Kidney (tissue), 14 donors: ENCODE data around the gene NUBP1. TPM values are rescaled to one million over a fixed set of nuclear protein-coding genes. Genes with fewer than 3 reads are reported as not detected.

ENCODE experiments used
- DNase-seq, 5 donors: peaks; one replicate each; pipeline ENCODE4 v3.0.0-alpha.2; 2013 to 2020
- FAIRE-seq: peaks from 2 replicates; lab custom pipeline; 2012; peaks lifted over from hg19 to GRCh38; lab: Jason Lieb, UNC
- H3K27ac ChIP-seq, 2 donors: one replicate each; pipeline ENCODE4 v1.7.0; 2013; ENCODE audit warnings: low read depth in 2 of 2, low read length in 2 of 2, inconsistent platforms in 1 of 2
- H3K27me3 ChIP-seq: one replicate; pipeline ENCODE4 v1.7.1; 2013; ENCODE audit warnings: low read length, inconsistent platforms; ENCODE audit not compliant: control insufficient read depth, insufficient read depth
- H3K36me3 ChIP-seq, 3 donors: one replicate each; pipeline versions ENCODE4 v1.7.0 to v1.7.1; 2013; ENCODE audit warnings: low read length in 3 of 3, control low read depth in 1 of 3, inconsistent platforms in 1 of 3; ENCODE audit not compliant: insufficient read depth in 3 of 3, control insufficient read depth in 2 of 3
- H3K4me1 ChIP-seq, 3 donors: one replicate each; pipeline versions ENCODE4 v1.7.0 to v1.7.1; 2013; ENCODE audit warnings: low read length in 3 of 3, inconsistent platforms in 1 of 3, low read depth in 1 of 3; ENCODE audit not compliant: control insufficient read depth in 2 of 3, insufficient read depth in 2 of 3
- H3K4me3 ChIP-seq, 3 donors: one replicate each; pipeline versions ENCODE4 v1.7.0 to v1.8.1; 2013; ENCODE audit warnings: low read length in 3 of 3, control low read depth in 1 of 3, inconsistent platforms in 1 of 3
- H3K9ac ChIP-seq, 3 donors: one replicate each; pipeline versions ENCODE4 v1.7.0 to v1.7.1; 2013; ENCODE audit warnings: low read length in 3 of 3, control low read depth in 1 of 3, inconsistent platforms in 1 of 3
- H3K9me3 ChIP-seq, 3 donors: one replicate each; pipeline versions ENCODE4 v1.7.0 to v1.7.1; 2013; ENCODE audit warnings: low read length in 3 of 3, control low read depth in 1 of 3, inconsistent platforms in 1 of 3; ENCODE audit not compliant: control insufficient read depth in 2 of 3, insufficient read depth in 1 of 3
- CTCF ChIP-seq: IDR thresholded peaks from 3 replicates; pipeline ENCODE4 v1.5.1; 2012; ENCODE audit warnings: mild to moderate bottlenecking, moderate library complexity, borderline replicate concordance; ENCODE audit not compliant: insufficient read depth; ENCODE audit errors: extremely low read depth
- intact Hi-C: fragments of 100-400 bp; cut with DNase I; formaldehyde crosslinking; loops from one replicate; pipeline ENCODE4 v1.11.1; 2022
- polyA plus RNA-seq: library from polyadenylated mRNA; stranded (reverse); fragments of 350-450 nt; fragmentation: Illumina TruSeq; extraction: RNeasy Lipid Tissue Mini Kit (QIAGEN cat#74804); gene quantifications from one replicate; pipeline ENCODE4 v1.2.3, GENCODE V29; 2014; ENCODE audit warnings: low read depth, low replicate concordance; ENCODE audit not compliant: insufficient read depth
- total RNA-seq: library from RNA; stranded (reverse); fragmentation: NEBNext Ultra II Directional; extraction: Animal tissue kit (Norgen Biotek cat#: 25700); gene quantifications from one replicate; pipeline ENCODE4 v1.2.1, GENCODE V29; 2021
- donor health status: control.
- donor health status: control.
- donor health status: control.
- donor health status: control.
- donor health status: control.
- donor health status: DM: yes; HTN: yes; CAD: no.
- donor health status: Normal renal cell carcinoma (clear cell type).

Gene NUBP1
- total and polyA plus RNA-seq, 2 donors from 2014 or later: 38.5 to 47.7 TPM

- Histone ChIP-seq H3K27me3 (no peaks in the 10 kb centered on the region), H3K27ac (peak overlapping the region; percentile 39 to 41), H3K36me3 (peaks cover 2 to 8% (median 7%) of the 10 kb centered on the region in 3 donors), H3K9ac (peak overlapping the region; percentile 37 to 87 (median 67)), H3K4me1 (peaks cover 3 to 6% (median 6%) of the 10 kb centered on the region in 3 donors), H3K9me3 (no peaks in the 10 kb centered on the region), H3K4me3 (peak overlapping the region; percentile 75 to 81 (median 75))
- FAIRE-seq: no peak
- DNase-seq: no peak
- no peak for TF ChIP-seq CTCF
- intact Hi-C loops: no loop called here
Observed at GRCh38 chr16:10744370-10745030, 858 bp downstream of the NUBP1 start.

GRCh38 chr16:10745841-10746240 lies 2.2 kb downstream of the NUBP1 start:
- Histone ChIP-seq H3K9me3 (no peaks in the 10 kb centered on the region), H3K9ac (no peak overlapping the region), H3K36me3 (peaks cover 2 to 11% (median 7%) of the 10 kb centered on the region in 3 donors), H3K27ac (no peak overlapping the region), H3K4me3 (no peak overlapping the region), H3K27me3 (no peaks in the 10 kb centered on the region), H3K4me1 (peaks cover 3 to 6% (median 6%) of the 10 kb centered on the region in 3 donors)
- no peak for FAIRE-seq
- no peak for TF ChIP-seq CTCF
- peak in 4 of 5 donors; percentile 84 to 96 (median 92) for DNase-seq
- intact Hi-C loops: no loop called here

DNA sequence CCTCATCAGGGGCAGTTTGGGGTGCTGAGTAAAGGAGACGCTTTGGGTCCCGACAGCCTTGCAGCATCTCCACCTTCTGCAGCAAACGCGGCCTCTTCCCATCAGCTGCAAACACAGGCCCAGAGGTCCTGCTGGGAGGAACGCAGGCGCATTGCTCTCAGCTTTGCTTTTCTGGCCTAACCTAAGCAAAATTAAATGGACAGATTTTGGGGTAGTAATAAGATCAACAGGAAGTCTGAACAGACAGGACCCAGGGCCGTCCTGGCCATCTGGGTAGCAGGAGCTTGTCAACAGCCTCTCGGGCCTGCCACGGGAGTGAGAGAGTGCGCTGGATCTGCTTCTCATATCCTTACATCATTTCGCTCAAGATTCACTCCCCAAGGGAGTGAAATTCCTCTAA lies 7.2 kb downstream of the NUBP1 start:
- Histone ChIP-seq H3K36me3 (peaks cover 2 to 27% (median 13%) of the 10 kb centered on the region in 3 donors), H3K9ac (no peak overlapping the region), H3K9me3 (no peaks in the 10 kb centered on the region), H3K4me1 (no peaks in the 10 kb centered on the region), H3K4me3 (no peak overlapping the region), H3K27ac (no peak overlapping the region), H3K27me3 (no peaks in the 10 kb centered on the region)
- no peak for TF ChIP-seq CTCF
- intact Hi-C loops: no loop called here
- FAIRE-seq: no peak
- DNase-seq: no peak
